CD14-positive monocyte (primary cell): Measurements from ENCODE around the gene MYO3B. TPM values are rescaled to one million over a fixed set of nuclear protein-coding genes. Genes with fewer than 3 reads are reported as not detected.

Experiments
- DNase-seq, 3 donors: peaks; one replicate each; pipeline ENCODE4 v3.0.0-alpha.2; 2011 to 2022
- H2AFZ ChIP-seq: 2 replicates; pipeline ENCODE4 v1.6.0; 2012; ENCODE audit warnings: mild to moderate bottlenecking, low read depth, low read length, inconsistent platforms; ENCODE audit not compliant: insufficient read depth, poor library complexity, severe bottlenecking
- H3K27ac ChIP-seq, 2 donors: 1 replicate in 1 of 2; 2 replicates in 1 of 2; pipeline ENCODE4 v1.5.1; 2012 to 2013; ENCODE audit warnings: low read length in 2 of 2, control low read depth in 1 of 2, inconsistent platforms in 1 of 2, low read depth in 1 of 2, mild to moderate bottlenecking in 1 of 2
- H3K27me3 ChIP-seq, 2 donors: one replicate each; pipeline versions ENCODE4 v1.6.0 to v1.6.1; 2011 to 2013; ENCODE audit warnings: low read length in 2 of 2; ENCODE audit not compliant: control insufficient read depth in 2 of 2, insufficient read depth in 2 of 2
- H3K36me3 ChIP-seq, 2 donors: replicated peaks in 1 of 2; 1 replicate in 1 of 2; 2 replicates in 1 of 2; pipeline versions ENCODE4 v1.5.1 to v1.6.1; 2012 to 2013; ENCODE audit warnings: low read length in 2 of 2, control low read depth in 1 of 2, inconsistent platforms in 1 of 2, mild to moderate bottlenecking in 1 of 2; ENCODE audit not compliant: insufficient read depth in 2 of 2, control insufficient read depth in 1 of 2
- H3K4me1 ChIP-seq, 2 donors: 1 replicate in 1 of 2; 2 replicates in 1 of 2; pipeline versions ENCODE4 v1.5.1 to v1.6.1; 2012 to 2013; ENCODE audit warnings: low read length in 2 of 2, control low read depth in 1 of 2, inconsistent platforms in 1 of 2, mild to moderate bottlenecking in 1 of 2, moderate library complexity in 1 of 2; ENCODE audit not compliant: insufficient read depth in 2 of 2, control insufficient read depth in 1 of 2
- H3K4me2 ChIP-seq: replicated peaks from 2 replicates; pipeline ENCODE3; 2012; ENCODE audit warnings: low read length, moderate library complexity, mild to moderate bottlenecking; ENCODE audit not compliant: poor library complexity, severe bottlenecking; ENCODE audit errors: extremely low read depth
- H3K4me3 ChIP-seq, 3 experiments: fragments of 200-600 bp in 1 of 3; sonication (generic) in 1 of 3; replicated peaks in 1 of 3; 1 replicate in 2 of 3; 2 replicates in 1 of 3; pipeline ENCODE4 v1.5.1; 2011 to 2013; ENCODE audit warnings: low read length in 3 of 3, mild to moderate bottlenecking in 3 of 3, control low read depth in 2 of 3, low read depth in 2 of 3, inconsistent platforms in 1 of 3, moderate library complexity in 1 of 3
- H3K79me2 ChIP-seq: 2 replicates; pipeline ENCODE4 v1.6.0; 2012; ENCODE audit warnings: mild to moderate bottlenecking, control low read depth, inconsistent platforms, low read length, moderate library complexity; ENCODE audit not compliant: insufficient read depth
- H3K9ac ChIP-seq: 2 replicates; pipeline ENCODE4 v1.6.0; 2017; ENCODE audit warnings: low read length, mild to moderate bottlenecking; ENCODE audit not compliant: insufficient read depth, poor library complexity, severe bottlenecking
- H3K9me3 ChIP-seq, 2 donors: replicated peaks in 1 of 2; 1 replicate in 1 of 2; 2 replicates in 1 of 2; pipeline versions ENCODE4 v1.5.1 to v1.6.1; 2012 to 2013; ENCODE audit warnings: low read length in 2 of 2, control low read depth in 1 of 2; ENCODE audit not compliant: control insufficient read depth in 1 of 2, insufficient read depth in 1 of 2
- H4K20me1 ChIP-seq: 2 replicates; pipeline ENCODE4 v1.6.0; 2012; ENCODE audit warnings: mild to moderate bottlenecking, low read length, control low read depth, moderate library complexity; ENCODE audit not compliant: insufficient read depth
- H3K27ac Mint-ChIP-seq, 7 donors: one replicate each; pipeline ENCODE4 v1.8.0; 2020; ENCODE audit warnings: mild to moderate bottlenecking in 7 of 7, mixed read lengths in 7 of 7, moderate library complexity in 6 of 7, inconsistent platforms in 2 of 7
- H3K27me3 Mint-ChIP-seq, 3 donors: one replicate each; pipeline ENCODE4 v1.8.0; 2021 to 2022; ENCODE audit warnings: low read depth in 3 of 3, mild to moderate bottlenecking in 3 of 3, mixed read lengths in 3 of 3, moderate library complexity in 3 of 3, inconsistent platforms in 1 of 3
- H3K36me3 Mint-ChIP-seq, 2 donors: one replicate each; pipeline ENCODE4 v1.8.0; 2020; ENCODE audit warnings: mixed read lengths in 2 of 2, inconsistent platforms in 1 of 2, mild to moderate bottlenecking in 1 of 2
- H3K4me1 Mint-ChIP-seq: one replicate; pipeline ENCODE4 v1.8.0; 2020; ENCODE audit warnings: mild to moderate bottlenecking, mixed read lengths
- H3K4me3 Mint-ChIP-seq, 2 donors: one replicate each; pipeline ENCODE4 v1.8.0; 2020; ENCODE audit warnings: mild to moderate bottlenecking in 2 of 2, mixed read lengths in 2 of 2, moderate library complexity in 1 of 2
- H3K9me3 Mint-ChIP-seq, 7 donors: one replicate each; pipeline ENCODE4 v1.8.0; 2020 to 2022; ENCODE audit warnings: mixed read lengths in 7 of 7, mild to moderate bottlenecking in 6 of 7, moderate library complexity in 6 of 7, inconsistent platforms in 2 of 7
- WGBS: methylation state at CpG from one replicate; pipeline ENCODE4 v1.1.5; 2013; ENCODE audit warnings: missing lambda C conversion rate; ENCODE audit not compliant: insufficient coverage; 5-methylcytosine and 5-hydroxymethylcytosine counted together
- intact Hi-C, 2 donors: fragments of 100-400 bp; cut with micrococcal nuclease; formaldehyde crosslinking; loops; one replicate each; pipeline versions ENCODE4 v1.15.0 to v1.15.1; 2023
- polyA plus RNA-seq, 3 donors: library from polyadenylated mRNA; depleted of rRNA in 1 of 3; unstranded in 2 of 3; stranded (reverse) in 1 of 3; fragments of 300-500 nt in 2 of 3; fragments of >200 nt in 1 of 3; fragmentation: Illumina TruSeq in 2 of 3; gene quantifications; 1 replicate in 2 of 3; 2 replicates in 1 of 3; pipeline ENCODE4 v1.2.3, GENCODE V29; 2012 to 2021
- TF ChIP-seq, protein P1 (sequence below): fragments of 200-600 bp; IDR thresholded peaks from one replicate; pipeline ENCODE4 v1.8.0; 2022; ENCODE audit warnings: antibody characterized with exemption, mild to moderate bottlenecking

Gene MYO3B
- polyA plus RNA-seq, 3 donors, result not detected

GRCh38 chr2:170517538-170517937, 339.6 kb downstream of the MYO3B start:
- DNase-seq, result no peak
- TF ChIP-seq, protein P1, sequence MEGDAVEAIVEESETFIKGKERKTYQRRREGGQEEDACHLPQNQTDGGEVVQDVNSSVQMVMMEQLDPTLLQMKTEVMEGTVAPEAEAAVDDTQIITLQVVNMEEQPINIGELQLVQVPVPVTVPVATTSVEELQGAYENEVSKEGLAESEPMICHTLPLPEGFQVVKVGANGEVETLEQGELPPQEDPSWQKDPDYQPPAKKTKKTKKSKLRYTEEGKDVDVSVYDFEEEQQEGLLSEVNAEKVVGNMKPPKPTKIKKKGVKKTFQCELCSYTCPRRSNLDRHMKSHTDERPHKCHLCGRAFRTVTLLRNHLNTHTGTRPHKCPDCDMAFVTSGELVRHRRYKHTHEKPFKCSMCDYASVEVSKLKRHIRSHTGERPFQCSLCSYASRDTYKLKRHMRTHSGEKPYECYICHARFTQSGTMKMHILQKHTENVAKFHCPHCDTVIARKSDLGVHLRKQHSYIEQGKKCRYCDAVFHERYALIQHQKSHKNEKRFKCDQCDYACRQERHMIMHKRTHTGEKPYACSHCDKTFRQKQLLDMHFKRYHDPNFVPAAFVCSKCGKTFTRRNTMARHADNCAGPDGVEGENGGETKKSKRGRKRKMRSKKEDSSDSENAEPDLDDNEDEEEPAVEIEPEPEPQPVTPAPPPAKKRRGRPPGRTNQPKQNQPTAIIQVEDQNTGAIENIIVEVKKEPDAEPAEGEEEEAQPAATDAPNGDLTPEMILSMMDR, result no peak
- Histone ChIP-seq H3K9me3 (no peaks in the 10 kb centered on the region), H3K9ac (no peak overlapping the region), H3K79me2 (no peaks in the 10 kb centered on the region), H3K27me3 (no peaks in the 10 kb centered on the region), H2AFZ (no peak overlapping the region), H3K36me3 (no peaks in the 10 kb centered on the region), H3K4me1 (no peaks in the 10 kb centered on the region), H3K4me2 (no peak overlapping the region), H4K20me1 (no peaks in the 10 kb centered on the region), H3K4me3 (no peak overlapping the region), H3K27ac (no peak overlapping the region)
- no peak overlapping the region for H3K27ac Mint-ChIP-seq
- peaks cover 0 to 9% (median 8%) of the 10 kb centered on the region in 3 donors for H3K27me3 Mint-ChIP-seq
- H3K36me3 Mint-ChIP-seq, result no peaks in the 10 kb centered on the region
- intact Hi-C loops, result no loop called here
- H3K9me3 Mint-ChIP-seq, result no peaks in the 10 kb centered on the region
- H3K4me1 Mint-ChIP-seq, result no peaks in the 10 kb centered on the region
- WGBS, result no CpG with 5 or more reads among the region's 1 CpG
- no peak overlapping the region for H3K4me3 Mint-ChIP-seq

DNA sequence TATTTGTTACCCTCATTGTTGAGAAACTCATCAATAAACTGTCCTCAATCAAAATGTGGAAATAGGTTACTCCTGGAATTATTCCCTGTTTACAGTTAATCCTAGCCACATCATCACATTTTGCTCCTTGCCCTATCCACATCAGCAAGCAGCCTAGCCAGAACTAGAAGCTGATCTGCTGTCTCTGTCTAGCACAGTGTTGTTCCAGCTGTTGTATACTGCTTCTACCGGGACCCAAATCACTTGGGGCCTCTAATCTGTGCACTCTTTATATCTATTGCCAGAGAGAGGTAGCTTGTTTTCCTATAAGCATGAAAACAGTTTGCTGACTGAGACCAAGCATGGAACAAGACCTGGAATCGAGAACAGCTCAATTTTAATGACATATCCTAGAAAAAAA, 341.0 kb downstream of the MYO3B start:
- Mint-ChIP-seq H3K27me3 (peaks cover 0 to 8% (median 6%) of the 10 kb centered on the region in 3 donors), H3K27ac (no peak overlapping the region), H3K36me3 (no peaks in the 10 kb centered on the region), H3K4me3 (no peak overlapping the region), H3K9me3 (no peaks in the 10 kb centered on the region), H3K4me1 (no peaks in the 10 kb centered on the region)
- Histone ChIP-seq H3K27ac (no peak overlapping the region), H2AFZ (no peak overlapping the region), H3K9ac (no peak overlapping the region), H3K4me1 (no peaks in the 10 kb centered on the region), H3K4me3 (no peak overlapping the region), H4K20me1 (no peaks in the 10 kb centered on the region), H3K36me3 (no peaks in the 10 kb centered on the region), H3K9me3 (no peaks in the 10 kb centered on the region), H3K4me2 (no peak overlapping the region), H3K27me3 (no peaks in the 10 kb centered on the region), H3K79me2 (no peaks in the 10 kb centered on the region)
- 100% methylated on average over 1 of the region's 2 CpGs for WGBS
- TF ChIP-seq, protein P1, result no peak
- no peak for DNase-seq
- intact Hi-C loops, result no loop called here
